Fibroblast of the aortic adventitia (primary cell): ENCODE results near the gene ELF5. TPM values are rescaled to one million over a fixed set of nuclear protein-coding genes. Genes with fewer than 3 reads are reported as not detected.

ENCODE experiments used
- DNase-seq: peaks from one replicate; pipeline ENCODE4 v3.0.0-alpha.2; 2010; ENCODE audit warnings: low read depth
- H3K4me3 ChIP-seq: 2 replicates; pipeline ENCODE4 v1.5.1; 2011; ENCODE audit warnings: low read depth, mild to moderate bottlenecking, control low read depth, low read length, moderate library complexity
- CTCF ChIP-seq: IDR thresholded peaks from 2 replicates; pipeline ENCODE4 v1.5.1; 2011; ENCODE audit warnings: mild to moderate bottlenecking, low read length, control low read depth, inconsistent platforms; ENCODE audit not compliant: insufficient read depth
- total RNA-seq: library from RNA; depleted of rRNA; stranded (reverse); fragments of >200 nt; gene quantifications from 2 replicates; pipeline ENCODE4 v1.2.3, GENCODE V29; 2012; ENCODE audit warnings: low replicate concordance

The ELF5 gene
- total RNA-seq, 1 donor, result not detected

- DNase-seq, result no peak
- no peak overlapping the region for H3K4me3 ChIP-seq
- TF ChIP-seq CTCF, result no peak
These were observed 34.5 kb downstream of the ELF5 start for GRCh38 chr11:34478845-34479663.

DNA sequence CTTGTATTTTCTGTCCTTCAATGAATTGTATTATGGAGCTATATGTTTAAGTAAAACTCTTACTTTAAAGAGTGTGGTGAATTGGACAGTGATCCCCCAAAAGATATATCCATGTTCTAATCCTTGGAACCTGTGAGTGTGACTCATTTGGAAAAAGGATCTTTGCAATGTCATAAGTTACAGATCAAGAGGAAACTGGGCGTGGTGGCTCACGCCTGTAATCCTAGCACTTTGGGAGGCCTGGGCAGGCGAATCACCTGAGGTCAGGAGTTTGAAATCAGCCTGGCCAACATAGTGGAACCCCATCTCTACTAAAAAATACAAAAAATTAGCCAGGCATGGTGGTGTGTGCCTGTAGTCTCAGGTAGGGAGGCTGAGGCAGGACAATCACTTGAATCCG, 36.7 kb downstream of the ELF5 start:
- no peak for TF ChIP-seq CTCF
- no peak for DNase-seq

GRCh38 chr11:34475656-34476055, 37.9 kb downstream of the ELF5 start:
- no peak overlapping the region for H3K4me3 ChIP-seq
- no peak for TF ChIP-seq CTCF
- DNase-seq, result peak; percentile 2

More for the DNA sequence above, 36.7 kb downstream of the ELF5 start:
- no peak overlapping the region for H3K4me3 ChIP-seq

DNA sequence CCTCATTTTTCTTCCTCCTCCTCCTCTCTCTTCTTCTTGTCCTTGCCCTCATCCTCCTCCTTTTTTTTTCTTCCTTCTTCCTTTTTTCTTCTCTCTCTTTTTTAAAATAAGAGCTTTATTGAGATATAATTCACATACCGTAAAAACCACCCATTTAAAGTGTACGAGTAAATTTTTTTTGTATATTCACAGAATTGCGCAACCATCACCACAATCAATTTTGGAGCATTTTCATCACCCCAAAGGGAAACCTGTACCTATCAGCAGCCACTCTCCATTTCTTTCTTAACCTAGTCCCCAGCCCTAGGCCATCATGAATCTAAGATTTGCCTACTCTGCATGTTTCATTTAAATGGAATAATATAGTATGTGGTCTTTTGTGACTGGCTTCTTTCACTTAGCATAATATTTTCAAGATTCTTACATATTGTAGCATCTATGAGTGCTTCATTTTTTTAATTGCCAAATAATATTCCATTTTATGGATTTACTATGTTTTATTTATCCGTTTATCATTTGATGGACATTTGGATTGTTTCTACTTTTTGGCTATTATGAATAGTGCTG, 39.9 kb downstream of the ELF5 start:
- DNase-seq, result no peak
- no peak for TF ChIP-seq CTCF
- H3K4me3 ChIP-seq, result no peak overlapping the region

DNA sequence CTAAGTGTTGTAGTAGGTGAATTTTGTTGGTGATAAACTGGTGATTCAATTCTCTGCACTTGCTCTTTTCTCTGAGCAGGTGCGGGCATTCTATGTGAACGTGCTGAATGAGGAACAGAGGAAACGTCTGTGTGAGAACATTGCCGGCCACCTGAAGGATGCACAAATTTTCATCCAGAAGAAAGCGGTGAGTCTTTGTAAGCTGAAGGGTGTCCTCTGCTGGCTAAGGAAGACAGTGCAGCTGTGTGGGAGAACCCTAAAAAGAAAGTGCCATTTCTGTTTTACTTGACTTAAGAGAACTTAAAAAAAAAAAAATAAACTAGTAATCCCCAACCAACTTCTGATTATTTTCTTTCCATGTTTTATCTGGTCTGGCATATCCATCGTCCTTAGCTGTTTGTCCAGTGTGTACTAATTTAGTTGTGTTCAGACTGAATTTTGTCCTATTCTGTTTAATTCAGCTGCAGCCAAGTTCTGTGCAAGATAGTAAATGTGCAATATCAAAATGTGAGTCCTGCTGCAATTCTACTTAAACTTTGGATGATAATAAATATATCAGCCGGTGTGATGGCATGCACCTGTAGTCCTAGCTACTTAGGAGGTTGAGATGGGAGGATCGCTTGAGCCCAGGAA, 45.3 kb downstream of the ELF5 start:
- no peak overlapping the region for H3K4me3 ChIP-seq
- TF ChIP-seq CTCF, result peak; percentile 53
- peak; percentile 15 for DNase-seq

GRCh38 chr11:34466802-34467488, 46.6 kb downstream of the ELF5 start:
- no peak overlapping the region for H3K4me3 ChIP-seq
- TF ChIP-seq CTCF, result no peak
- DNase-seq, result peak; percentile 5
